Adrenal gland (tissue), 5 donors: ENCODE measurements around the gene THRB.

Experiments used
- POLR2A ChIP-seq, 2 donors: fragments of 450-650 bp; IDR thresholded peaks; one replicate each; pipeline ENCODE4 v1.6.1; 2017; ENCODE audit warnings: antibody characterized with exemption in 2 of 2, mild to moderate bottlenecking in 2 of 2, moderate library complexity in 1 of 2
- TF ChIP-seq, protein P1 (sequence below), 6 experiments: fragments of 450-650 bp in 4 of 6; fragments of 200-600 bp in 2 of 6; sonication (generic) in 1 of 6; IDR thresholded peaks; 1 replicate in 5 of 6; 2 replicates in 1 of 6; pipeline versions ENCODE4 v1.5.1 to v1.8.0; 2016 to 2021; ENCODE audit warnings: antibody characterized with exemption in 6 of 6, mild to moderate bottlenecking in 2 of 6, moderate library complexity in 1 of 6
- donor health status: DM: no; HTN: no; CAD: no.

DNA sequence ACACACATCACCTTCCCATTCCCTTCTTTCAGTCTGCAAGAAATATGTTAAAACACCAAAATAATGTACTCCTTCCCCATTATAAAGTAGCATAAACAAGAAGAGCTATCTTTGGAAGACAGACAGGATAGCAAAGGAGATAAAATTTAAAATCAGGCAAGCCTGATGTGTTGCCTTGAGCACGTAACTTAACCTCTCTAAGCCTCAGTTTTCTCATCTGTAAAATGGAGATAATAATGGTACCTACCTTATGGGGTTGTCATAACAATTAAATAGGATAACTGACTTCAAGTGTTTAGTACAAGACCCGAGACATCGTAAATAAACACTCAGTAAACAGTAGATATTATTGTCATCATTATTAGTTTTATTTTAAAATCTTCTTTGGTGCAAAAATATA, 407.2 kb downstream of the THRB start:
- TF ChIP-seq, protein P1, sequence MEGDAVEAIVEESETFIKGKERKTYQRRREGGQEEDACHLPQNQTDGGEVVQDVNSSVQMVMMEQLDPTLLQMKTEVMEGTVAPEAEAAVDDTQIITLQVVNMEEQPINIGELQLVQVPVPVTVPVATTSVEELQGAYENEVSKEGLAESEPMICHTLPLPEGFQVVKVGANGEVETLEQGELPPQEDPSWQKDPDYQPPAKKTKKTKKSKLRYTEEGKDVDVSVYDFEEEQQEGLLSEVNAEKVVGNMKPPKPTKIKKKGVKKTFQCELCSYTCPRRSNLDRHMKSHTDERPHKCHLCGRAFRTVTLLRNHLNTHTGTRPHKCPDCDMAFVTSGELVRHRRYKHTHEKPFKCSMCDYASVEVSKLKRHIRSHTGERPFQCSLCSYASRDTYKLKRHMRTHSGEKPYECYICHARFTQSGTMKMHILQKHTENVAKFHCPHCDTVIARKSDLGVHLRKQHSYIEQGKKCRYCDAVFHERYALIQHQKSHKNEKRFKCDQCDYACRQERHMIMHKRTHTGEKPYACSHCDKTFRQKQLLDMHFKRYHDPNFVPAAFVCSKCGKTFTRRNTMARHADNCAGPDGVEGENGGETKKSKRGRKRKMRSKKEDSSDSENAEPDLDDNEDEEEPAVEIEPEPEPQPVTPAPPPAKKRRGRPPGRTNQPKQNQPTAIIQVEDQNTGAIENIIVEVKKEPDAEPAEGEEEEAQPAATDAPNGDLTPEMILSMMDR (IDR thresholded peaks at IDR 0.05) = no peak
- TF ChIP-seq POLR2A (IDR thresholded peaks at IDR 0.05) = no peak
